Prostate gland (tissue), 2 donors: ENCODE data around the gene DUSP12. TPM values are rescaled to one million over a fixed set of nuclear protein-coding genes. Genes with fewer than 3 reads are reported as not detected.
"Not testable (repeated sequence)": the region's sequence is repeated elsewhere in the genome, so short reads cannot be mapped to it uniquely, and the experiment has no call there.

Source experiments
- DNase-seq: peaks from one replicate; pipeline ENCODE4 v3.0.0-alpha.2; 2019; ENCODE audit warnings: low spot score
- H3K27ac ChIP-seq, 2 donors: fragments of 200-600 bp; sonication (generic); 2 replicates each; pipeline ENCODE4 v1.5.1; 2017 to 2019
- H3K27me3 ChIP-seq: fragments of 200-600 bp; sonication (generic); replicated peaks from 2 replicates; pipeline ENCODE4 v1.5.1; 2019; ENCODE audit not compliant: insufficient read depth
- H3K36me3 ChIP-seq, 2 donors: fragments of 200-600 bp; sonication (generic); 1 replicate in 1 of 2; 2 replicates in 1 of 2; pipeline versions ENCODE4 v1.5.1 to v1.8.1; 2017 to 2019
- H3K4me1 ChIP-seq: fragments of 200-600 bp; sonication (generic); replicated peaks from 2 replicates; pipeline ENCODE4 v1.5.1; 2019
- H3K4me3 ChIP-seq, 2 donors: fragments of 200-600 bp; sonication (generic); 2 replicates each; pipeline ENCODE4 v1.5.1; 2017 to 2019
- H3K9me3 ChIP-seq: fragments of 200-600 bp; sonication (generic); 2 replicates; pipeline ENCODE4 v1.5.1; 2017
- POLR2A ChIP-seq: fragments of 450-650 bp; IDR thresholded peaks from one replicate; pipeline ENCODE4 v1.6.1; 2016; ENCODE audit warnings: antibody characterized with exemption, mild to moderate bottlenecking
- POLR2AphosphoS5 ChIP-seq: sonication (generic); formaldehyde crosslinking; IDR thresholded peaks from one replicate; pipeline ENCODE4 v1.6.1; 2017; ENCODE audit warnings: antibody characterized with exemption
- WGBS: methylation state at CpG from one replicate; pipeline ENCODE4 v1.1.5; 2018; 5-methylcytosine and 5-hydroxymethylcytosine counted together
- intact Hi-C: fragments of 100-400 bp; cut with DNase I; formaldehyde crosslinking; loops from one replicate; pipeline ENCODE4 v1.14.2; 2022
- total RNA-seq, 2 donors: library from RNA; depleted of rRNA; stranded (reverse); fragments of >200 nt; gene quantifications; one replicate each; pipeline ENCODE4 v1.1.0, GENCODE V29; 2016
- TF ChIP-seq, protein P1 (sequence below), 4 experiments: fragments of 200-600 bp in 2 of 4; fragments of 450-650 bp in 2 of 4; sonication (generic) in 2 of 4; IDR thresholded peaks; 1 replicate in 3 of 4; 2 replicates in 1 of 4; pipeline ENCODE4 v1.5.1; 2016 to 2019; ENCODE audit warnings: antibody characterized with exemption in 4 of 4, mild to moderate bottlenecking in 2 of 4, moderate library complexity in 2 of 4

Gene DUSP12
- total RNA-seq, 2 donors from 2014 or later: 34.4 to 35.6 TPM

DNA sequence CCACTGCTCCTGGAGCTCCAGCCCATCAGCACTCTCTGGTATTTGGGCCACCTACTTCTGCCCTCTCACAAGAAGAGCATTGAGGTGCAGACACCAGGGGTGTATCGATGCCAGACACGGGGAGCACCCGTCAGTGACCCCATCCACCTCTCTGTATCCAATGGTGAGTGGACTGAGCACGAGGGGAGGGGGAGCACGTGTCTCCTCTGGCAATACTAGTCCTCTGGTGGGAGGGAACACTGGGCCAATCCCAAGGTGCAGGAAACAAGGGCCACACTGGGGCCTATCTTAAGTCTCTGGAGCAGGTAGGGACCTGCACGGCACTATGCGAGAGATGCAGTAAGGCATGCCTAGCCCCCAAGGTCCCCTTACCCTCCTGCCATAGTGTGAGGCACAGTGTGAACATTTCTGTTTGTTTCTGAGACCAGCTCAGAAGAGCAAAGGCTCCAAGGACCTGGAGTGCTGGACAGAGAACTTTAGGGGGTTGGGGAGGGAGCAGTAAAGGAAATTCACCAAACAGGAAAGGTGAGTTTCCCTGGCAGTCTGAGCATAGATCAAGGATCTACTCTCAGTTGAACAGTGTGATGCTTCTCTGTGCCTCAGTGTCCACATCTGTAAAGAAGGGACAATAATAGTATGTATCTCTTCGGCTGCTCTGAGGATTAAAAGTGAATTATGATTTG, 26.0 kb upstream of the DUSP12 start:
- no peak for TF ChIP-seq POLR2A
- TF ChIP-seq, protein P1, sequence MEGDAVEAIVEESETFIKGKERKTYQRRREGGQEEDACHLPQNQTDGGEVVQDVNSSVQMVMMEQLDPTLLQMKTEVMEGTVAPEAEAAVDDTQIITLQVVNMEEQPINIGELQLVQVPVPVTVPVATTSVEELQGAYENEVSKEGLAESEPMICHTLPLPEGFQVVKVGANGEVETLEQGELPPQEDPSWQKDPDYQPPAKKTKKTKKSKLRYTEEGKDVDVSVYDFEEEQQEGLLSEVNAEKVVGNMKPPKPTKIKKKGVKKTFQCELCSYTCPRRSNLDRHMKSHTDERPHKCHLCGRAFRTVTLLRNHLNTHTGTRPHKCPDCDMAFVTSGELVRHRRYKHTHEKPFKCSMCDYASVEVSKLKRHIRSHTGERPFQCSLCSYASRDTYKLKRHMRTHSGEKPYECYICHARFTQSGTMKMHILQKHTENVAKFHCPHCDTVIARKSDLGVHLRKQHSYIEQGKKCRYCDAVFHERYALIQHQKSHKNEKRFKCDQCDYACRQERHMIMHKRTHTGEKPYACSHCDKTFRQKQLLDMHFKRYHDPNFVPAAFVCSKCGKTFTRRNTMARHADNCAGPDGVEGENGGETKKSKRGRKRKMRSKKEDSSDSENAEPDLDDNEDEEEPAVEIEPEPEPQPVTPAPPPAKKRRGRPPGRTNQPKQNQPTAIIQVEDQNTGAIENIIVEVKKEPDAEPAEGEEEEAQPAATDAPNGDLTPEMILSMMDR (IDR thresholded peaks at IDR 0.05): no peak
- peak; percentile 56 for TF ChIP-seq POLR2AphosphoS5
- Histone ChIP-seq H3K27me3 (no peaks in the 10 kb centered on the region), H3K4me1 (no peaks in the 10 kb centered on the region), H3K4me3 (no peak overlapping the region), H3K36me3 (no peaks in the 10 kb centered on the region), H3K9me3 (no peaks in the 10 kb centered on the region), H3K27ac (no peak overlapping the region)
- 74% methylated on average over 8 of the region's 8 CpGs for WGBS
- intact Hi-C loops: no loop called here
- peak; percentile 30 for DNase-seq

DNA sequence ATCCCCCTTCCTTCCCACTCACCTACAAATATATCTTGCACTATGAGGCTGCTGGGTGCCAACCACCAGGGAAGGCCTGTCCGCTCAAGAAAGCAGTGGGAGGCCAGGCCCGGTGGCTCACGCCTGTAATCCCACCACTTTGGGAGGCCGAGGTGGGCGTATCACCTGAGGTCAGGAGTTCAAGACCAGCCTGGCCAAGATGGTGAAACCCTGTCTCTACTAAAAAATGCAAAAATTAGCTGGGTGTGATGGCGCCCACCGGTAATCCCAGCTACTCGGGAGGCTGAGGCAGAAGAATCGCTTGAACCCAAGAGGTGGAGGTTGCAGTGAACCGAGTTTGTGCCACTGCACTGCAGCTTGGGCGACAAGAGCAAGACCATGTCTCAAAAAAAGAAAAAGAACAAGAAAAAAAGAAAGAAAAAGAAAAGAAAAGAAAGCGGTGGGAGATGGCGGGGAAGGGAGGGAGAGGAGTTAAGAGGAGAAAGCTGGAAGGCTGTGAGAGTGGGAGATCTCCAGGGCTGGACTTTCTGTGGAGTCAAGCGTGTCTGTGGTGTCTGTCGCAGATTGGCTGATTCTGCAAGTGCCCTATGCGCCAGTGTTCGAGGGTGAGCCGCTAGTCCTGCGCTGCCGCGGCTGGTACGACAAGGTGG, 24.2 kb upstream of the DUSP12 start:
- H3K9me3 ChIP-seq, H3K27me3 ChIP-seq, H3K4me1 ChIP-seq, H3K36me3 ChIP-seq, intact Hi-C loops, DNase-seq: not testable (repeated sequence)
- Histone ChIP-seq H3K27ac (peak overlapping the region; percentile 62 to 80), H3K4me3 (peak overlapping the region; percentile 53 to 64)
- WGBS: 50% methylated on average over 22 of the region's 22 CpGs

DNA sequence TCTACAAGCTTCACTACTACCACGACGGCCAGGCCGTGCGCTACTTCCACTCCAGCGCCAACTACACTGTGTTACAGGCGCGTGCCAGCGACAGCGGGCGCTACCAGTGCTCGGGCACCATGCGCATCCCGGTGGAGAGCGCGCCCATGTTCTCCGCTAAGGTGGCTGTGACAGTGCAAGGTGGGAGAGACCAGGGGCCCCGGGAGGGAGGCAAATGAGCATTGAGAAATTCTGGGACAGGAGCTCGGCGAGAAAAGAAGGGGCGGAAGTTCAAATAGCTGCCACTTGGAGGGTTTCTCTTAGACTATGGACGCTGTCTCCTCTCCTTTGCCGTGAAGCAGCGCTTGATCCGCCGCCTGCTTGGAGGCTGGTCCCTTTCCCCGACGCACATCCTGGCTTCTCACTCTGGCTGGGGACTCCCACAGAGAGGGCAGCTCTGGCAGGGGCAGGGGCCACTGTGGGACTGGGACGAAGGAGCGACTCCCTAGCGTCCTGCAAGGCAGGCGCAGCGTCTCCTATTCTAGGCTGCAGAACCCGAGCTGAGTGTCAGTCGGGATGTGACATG, 23.6 kb upstream of the DUSP12 start:
- Histone ChIP-seq H3K27me3 (no peaks in the 10 kb centered on the region), H3K4me3 (peak overlapping the region; percentile 53 to 64)
- WGBS: under 1% methylated on average over 34 of the region's 34 CpGs

DNA sequence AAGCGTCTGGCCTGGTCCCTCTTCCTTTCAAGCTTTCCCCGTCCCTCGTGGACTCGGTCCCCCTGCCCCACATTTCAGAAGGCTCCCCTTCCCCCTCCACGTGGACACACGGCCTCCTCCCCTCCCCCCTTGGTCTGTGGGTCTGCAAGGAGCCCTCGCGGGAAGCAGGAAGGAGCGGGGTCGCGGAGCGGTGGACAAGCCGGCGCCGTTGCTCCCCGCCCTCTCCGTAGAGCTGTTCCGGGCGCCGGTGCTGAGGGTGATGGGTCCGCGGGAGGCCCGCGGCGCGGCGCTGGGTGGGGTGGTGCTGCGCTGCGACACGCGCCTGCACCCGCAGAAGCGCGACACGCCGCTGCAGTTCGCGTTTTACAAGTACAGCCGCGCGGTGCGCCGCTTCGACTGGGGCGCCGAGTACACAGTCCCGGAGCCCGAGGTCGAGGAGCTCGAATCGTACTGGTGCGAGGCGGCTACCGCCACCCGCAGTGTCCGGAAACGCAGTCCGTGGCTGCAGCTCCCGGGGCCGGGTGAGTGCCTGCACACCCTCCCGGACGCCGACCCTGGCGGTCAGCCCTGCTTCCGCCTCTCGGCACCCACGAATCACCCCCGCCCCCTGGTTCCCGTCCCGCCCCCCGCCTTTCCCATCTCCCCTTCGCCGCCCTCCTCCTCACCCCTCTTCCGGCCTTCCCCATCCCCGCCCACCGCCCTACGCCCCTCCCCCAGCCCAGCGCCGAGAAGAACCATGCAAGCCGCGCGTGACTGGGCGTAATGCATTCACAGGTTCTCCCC, 22.9 kb upstream of the DUSP12 start:
- no peaks in the 10 kb centered on the region for H3K27me3 ChIP-seq
- no peaks in the 10 kb centered on the region for H3K4me1 ChIP-seq
- H3K4me3 ChIP-seq: peak overlapping the region; percentile 53 to 64
- intact Hi-C loops: no loop called here
- TF ChIP-seq POLR2AphosphoS5 (no peak), POLR2A (peak; percentile 20)
- TF ChIP-seq, protein P1 (IDR thresholded peaks at IDR 0.05): peak in 1 of 4 experiments; percentile 41
- H3K27ac ChIP-seq: peak overlapping the region; percentile 62 to 80
- peak; percentile 79 for DNase-seq
- H3K36me3 ChIP-seq: no peaks in the 10 kb centered on the region
- WGBS: under 1% methylated on average over 68 of the region's 83 CpGs
- H3K9me3 ChIP-seq: no peaks in the 10 kb centered on the region

More for the DNA sequence above, 23.6 kb upstream of the DUSP12 start:
- no peaks in the 10 kb centered on the region for H3K36me3 ChIP-seq
- intact Hi-C loops: no loop called here
- TF ChIP-seq, protein P1 (IDR thresholded peaks at IDR 0.05): peak in 1 of 4 experiments; percentile 36
- no peak for TF ChIP-seq POLR2AphosphoS5
- peak overlapping the region; percentile 62 to 80 for H3K27ac ChIP-seq
- DNase-seq: peak; percentile 33
- no peaks in the 10 kb centered on the region for H3K9me3 ChIP-seq
- no peaks in the 10 kb centered on the region for H3K4me1 ChIP-seq
